Measurements from ENCODE around the gene DPP9. TPM values are rescaled to one million over a fixed set of nuclear protein-coding genes. Genes with fewer than 3 reads are reported as not detected.

Gene DPP9
- total and polyA plus RNA-seq, 2 of the 8 experiments (the other 6 are each of a cell fraction or from before 2014, with no cell fraction given) = 11.6 to 40.7 TPM

- TF ChIP-seq EP300 (IDR thresholded peaks at IDR 0.05; ENCODE audit: borderline replicate concordance in 1 of 2, low read depth in 2 of 2, low read length in 2 of 2) = no peak
Observed at GRCh38 chr19:4639531-4640246, 84.0 kb downstream of the DPP9 start (continued).
